SK-N-MC (cell line): Measurements from ENCODE around the gene ADAMTS17.

Experiments
- EZH2 ChIP-seq: fragments of 200-600 bp; sonication (generic); IDR thresholded peaks from one replicate; pipeline ENCODE4 v1.6.1; 2017; ENCODE audit warnings: antibody characterized with exemption
- FOXP2 ChIP-seq: optimal IDR thresholded peaks from 2 replicates; pipeline ENCODE3; 2011; ENCODE audit warnings: mild to moderate bottlenecking, moderate library complexity; ENCODE audit not compliant: insufficient read depth; ENCODE audit errors: extremely low read length, control extremely low read depth
- POLR2AphosphoS5 ChIP-seq: IDR thresholded peaks from 2 replicates; pipeline ENCODE4 v1.6.1; 2012; ENCODE audit warnings: mild to moderate bottlenecking, low read depth, low read length, borderline replicate concordance

DNA sequence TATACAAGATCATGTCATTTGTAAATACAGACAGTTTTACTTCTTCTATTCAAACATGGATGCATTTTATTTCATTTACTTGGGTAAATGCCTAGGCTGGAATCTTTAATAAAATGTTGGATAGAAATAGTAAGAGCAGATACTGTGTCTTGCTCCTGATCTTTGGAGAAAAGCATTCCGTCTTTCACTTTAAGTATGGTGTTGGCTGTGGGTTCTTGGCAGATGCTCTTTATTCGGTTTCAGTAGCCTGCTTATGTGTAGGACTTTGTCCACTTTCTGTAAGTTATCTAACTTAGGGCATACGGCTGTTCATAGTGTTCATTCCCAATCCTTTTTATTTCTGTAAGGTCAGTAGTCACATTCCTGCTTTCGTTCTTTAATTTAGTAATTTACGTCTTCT, 303.0 kb downstream of the ADAMTS17 start:
- TF ChIP-seq EZH2: no peak
- no peak for TF ChIP-seq POLR2AphosphoS5
- TF ChIP-seq FOXP2: no peak
